HCT116 (cell line): ENCODE data around the gene JADE1. TPM values are rescaled to one million over a fixed set of nuclear protein-coding genes. Genes with fewer than 3 reads are reported as not detected.

Experiments
- ATAC-seq: fragments of 200-7000 bp; cut with Tn5 transposase; 2 replicates; pipeline ENCODE4 v1.9.1; 2020; ENCODE audit warnings: mild to moderate bottlenecking, moderate library complexity
- BruUV-seq: library from RNA; stranded (reverse); fragments of 400-500 nt; replicated peaks from 2 replicates; lab custom pipeline; 2021; lab: Mats Ljungman, UMichigan
- CTCF ChIA-PET: fragments of 300-600 bp; sonication (Branson Sonifier 250); formaldehyde crosslinking; loops from one replicate; lab custom pipeline; 2021; ENCODE audit warnings: antibody characterized with exemption; lab: Charles Lee
- POLR2A ChIA-PET: fragments of 300-600, 350-600 bp; sonication (Branson Sonifier 250); formaldehyde crosslinking; loops from one replicate; lab custom pipeline; 2021; ENCODE audit warnings: antibody characterized with exemption; lab: Charles Lee
- RAD21 ChIA-PET, 2 experiments: fragments of 300-600 bp; sonication (Branson Sonifier 250); formaldehyde crosslinking; loops; one replicate each; lab custom pipeline; 2023; ENCODE audit warnings: low total read pairs in 2 of 2; ENCODE audit not compliant: uncharacterized antibody in 2 of 2, unreplicated experiment in 2 of 2, low non-redundant PET in 1 of 2; lab: Charles Lee
- DNase-seq: peaks from one replicate; pipeline ENCODE4 v3.0.0-alpha.2; 2010; ENCODE audit warnings: low read depth, low spot score
- H2AFZ ChIP-seq: fragments of 200-600 bp; shearing (Covaris generic), sonication (generic); 2 replicates; pipeline ENCODE4 v1.6.1; 2017; ENCODE audit warnings: low read depth, mixed run types, mixed read lengths, antibody characterized with exemption, low read length; ENCODE audit not compliant: poor library complexity, severe bottlenecking
- H3K27ac ChIP-seq: 2 replicates; pipeline ENCODE4 v1.5.1; 2012; ENCODE audit warnings: low read depth, low read length
- H3K27me3 ChIP-seq: fragments of 200-600 bp; sonication (generic); 2 replicates; pipeline ENCODE4 v1.6.1; 2016; ENCODE audit warnings: mixed run types, low read length, mixed read lengths; ENCODE audit not compliant: insufficient read depth
- H3K36me3 ChIP-seq, 2 experiments: fragments of 200-500 bp in 1 of 2; fragments of 200-600 bp in 1 of 2; sonication (Bioruptor generic) in 1 of 2; sonication (generic) in 1 of 2; 2 replicates each; pipeline versions ENCODE4 v1.5.1 to v1.6.1; 2014 to 2016; ENCODE audit warnings: low read length in 2 of 2, inconsistent platforms in 1 of 2, mixed read lengths in 1 of 2, mixed run types in 1 of 2; ENCODE audit not compliant: insufficient read depth in 2 of 2, control insufficient read depth in 1 of 2
- H3K4me1 ChIP-seq, 2 experiments: fragments of 200-600 bp in 1 of 2; sonication (generic) in 1 of 2; 2 replicates each; pipeline versions ENCODE4 v1.5.1 to v1.6.1; 2012 to 2017; ENCODE audit warnings: low read length in 2 of 2, inconsistent platforms in 1 of 2, mild to moderate bottlenecking in 1 of 2, mixed read lengths in 1 of 2, mixed run types in 1 of 2, moderate library complexity in 1 of 2; ENCODE audit not compliant: insufficient read depth in 2 of 2, control insufficient read depth in 1 of 2
- H3K4me2 ChIP-seq: fragments of 200-600 bp; sonication (generic); 2 replicates; pipeline ENCODE4 v1.6.1; 2017; ENCODE audit warnings: mixed run types, low read length, mixed read lengths
- H3K4me3 ChIP-seq, 2 experiments: fragments of 200-600 bp in 1 of 2; sonication (generic) in 1 of 2; replicated peaks in 1 of 2; 2 replicates each; pipeline ENCODE4 v1.5.1; 2011 to 2016; ENCODE audit warnings: low read length in 2 of 2, control low read depth in 1 of 2, low read depth in 1 of 2, mild to moderate bottlenecking in 1 of 2, mixed read lengths in 1 of 2, mixed run types in 1 of 2
- H3K79me2 ChIP-seq: fragments of 200-600 bp; sonication (generic); 2 replicates; pipeline ENCODE4 v1.6.1; 2017; ENCODE audit warnings: mild to moderate bottlenecking, mixed run types, low read length, moderate library complexity, mixed read lengths; ENCODE audit not compliant: insufficient read depth
- H3K9ac ChIP-seq: fragments of 200-600 bp; sonication (generic); 2 replicates; pipeline ENCODE4 v1.6.1; 2016; ENCODE audit warnings: low read length, mixed read lengths
- H3K9me2 ChIP-seq: fragments of 200-600 bp; sonication (generic), shearing (Covaris generic); 2 replicates; pipeline ENCODE4 v1.6.1; 2017; ENCODE audit warnings: mixed run types, mild to moderate bottlenecking, moderate library complexity; ENCODE audit not compliant: insufficient read depth
- H3K9me3 ChIP-seq, 2 experiments: fragments of 200-500 bp in 1 of 2; fragments of 200-600 bp in 1 of 2; sonication (Bioruptor generic) in 1 of 2; sonication (generic) in 1 of 2; 2 replicates each; pipeline ENCODE4 v1.6.1; 2014 to 2017; ENCODE audit warnings: low read length in 2 of 2, mixed read lengths in 2 of 2, inconsistent platforms in 1 of 2, low read depth in 1 of 2, mild to moderate bottlenecking in 1 of 2, mixed run types in 1 of 2, moderate library complexity in 1 of 2; ENCODE audit not compliant: control insufficient read depth in 1 of 2, insufficient read depth in 1 of 2
- H4K20me1 ChIP-seq: fragments of 200-600 bp; sonication (generic), shearing (Covaris generic); 2 replicates; pipeline ENCODE4 v1.6.1; 2017; ENCODE audit warnings: mixed run types, mild to moderate bottlenecking, moderate library complexity; ENCODE audit not compliant: insufficient read depth
- EGR1 ChIP-seq: IDR thresholded peaks from 2 replicates; pipeline ENCODE4 v1.6.1; 2012; ENCODE audit warnings: low read depth
- JUND ChIP-seq: IDR thresholded peaks from 2 replicates; pipeline ENCODE4 v1.6.1; 2012
- POLR2A ChIP-seq: IDR thresholded peaks from 2 replicates; pipeline ENCODE4 v1.7.0; 2011; ENCODE audit warnings: borderline replicate concordance; ENCODE audit not compliant: insufficient read depth, insufficient read length; ENCODE audit errors: extremely low read depth
- RAD21 ChIP-seq: IDR thresholded peaks from 2 replicates; pipeline ENCODE4 v1.6.1; 2012; ENCODE audit warnings: low read depth, mild to moderate bottlenecking
- SIN3A ChIP-seq: IDR thresholded peaks from 2 replicates; pipeline ENCODE4 v1.6.1; 2012; ENCODE audit warnings: low read depth
- ZFX ChIP-seq: fragments of 450-650 bp; IDR thresholded peaks from 2 replicates; pipeline ENCODE4 v1.6.1; 2017
- ZNF274 ChIP-seq: fragments of 200-500 bp; sonication (Bioruptor generic); IDR thresholded peaks from 2 replicates; pipeline ENCODE4 v1.6.1; 2014; ENCODE audit warnings: mild to moderate bottlenecking, low read depth, low read length, inconsistent platforms
- intact Hi-C: fragments of 100-400 bp; cut with micrococcal nuclease; formaldehyde crosslinking; loops from 2 replicates; pipeline ENCODE4 v1.10.0; 2022
- total RNA-seq: library from RNA; stranded (reverse); gene quantifications from one replicate; pipeline ENCODE4 v1.2.1, GENCODE V29; 2021; ENCODE audit not compliant: unreplicated experiment
- TF ChIP-seq, protein P1 (sequence below): IDR thresholded peaks from 2 replicates; pipeline ENCODE4 v1.6.1; 2011; ENCODE audit warnings: mild to moderate bottlenecking, low read length, moderate library complexity; ENCODE audit not compliant: insufficient replicate concordance; ENCODE audit errors: extremely low read depth
- TF ChIP-seq, protein P2 (sequence below): IDR thresholded peaks from 2 replicates; pipeline ENCODE4 v1.6.1; 2012
- TF ChIP-seq, protein P3 (sequence below): IDR thresholded peaks from 2 replicates; pipeline ENCODE4 v1.6.1; 2012

The JADE1 gene
- total RNA-seq, 1 experiment from 2014 or later: 26.5 TPM

DNA sequence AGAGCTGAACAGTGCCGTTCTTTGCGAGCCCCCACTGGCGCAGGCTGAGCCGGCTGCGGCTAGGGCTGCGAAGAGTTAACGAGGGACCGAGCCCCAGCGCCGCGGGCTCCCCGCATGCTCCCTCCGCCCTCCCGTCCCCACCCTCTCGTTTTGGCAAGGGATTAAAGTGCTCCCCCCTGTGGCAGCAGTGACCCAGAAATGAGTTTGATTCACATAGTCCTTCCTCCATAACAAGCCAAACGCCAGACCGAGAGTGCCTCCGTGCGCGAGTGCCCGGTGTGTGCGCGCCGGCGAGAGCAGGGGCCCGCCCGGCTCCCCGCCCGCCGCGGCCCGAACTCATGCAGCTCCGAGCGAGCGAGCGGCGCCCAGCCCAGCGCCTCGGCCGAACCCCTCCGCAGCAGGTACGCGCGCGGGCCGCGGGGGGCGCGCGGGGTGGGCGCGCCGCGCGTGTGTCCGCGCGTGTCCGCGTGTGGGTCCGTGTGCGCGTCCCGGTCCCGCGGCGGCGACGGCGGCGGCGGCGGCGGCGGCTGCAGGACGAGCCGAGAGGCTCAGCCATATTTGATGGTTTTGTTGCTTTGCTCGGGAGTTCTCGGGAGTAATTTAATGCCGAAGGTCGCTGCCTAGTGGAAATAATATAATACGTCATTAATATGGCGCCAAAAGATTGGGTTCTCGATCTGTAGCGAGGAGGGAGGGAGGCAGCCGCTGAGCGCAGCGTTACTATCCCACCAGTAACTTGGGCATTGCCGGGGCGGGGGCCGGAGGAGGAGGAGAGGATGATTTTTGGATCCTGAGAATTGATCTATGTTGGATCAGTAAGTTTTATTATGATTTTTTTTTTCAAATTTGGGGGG, at the start of gene JADE1 (continued):
- TF ChIP-seq ZNF274 (no peak), RAD21 (peak; percentile 81), JUND (no peak)
- TF ChIP-seq, protein P1, sequence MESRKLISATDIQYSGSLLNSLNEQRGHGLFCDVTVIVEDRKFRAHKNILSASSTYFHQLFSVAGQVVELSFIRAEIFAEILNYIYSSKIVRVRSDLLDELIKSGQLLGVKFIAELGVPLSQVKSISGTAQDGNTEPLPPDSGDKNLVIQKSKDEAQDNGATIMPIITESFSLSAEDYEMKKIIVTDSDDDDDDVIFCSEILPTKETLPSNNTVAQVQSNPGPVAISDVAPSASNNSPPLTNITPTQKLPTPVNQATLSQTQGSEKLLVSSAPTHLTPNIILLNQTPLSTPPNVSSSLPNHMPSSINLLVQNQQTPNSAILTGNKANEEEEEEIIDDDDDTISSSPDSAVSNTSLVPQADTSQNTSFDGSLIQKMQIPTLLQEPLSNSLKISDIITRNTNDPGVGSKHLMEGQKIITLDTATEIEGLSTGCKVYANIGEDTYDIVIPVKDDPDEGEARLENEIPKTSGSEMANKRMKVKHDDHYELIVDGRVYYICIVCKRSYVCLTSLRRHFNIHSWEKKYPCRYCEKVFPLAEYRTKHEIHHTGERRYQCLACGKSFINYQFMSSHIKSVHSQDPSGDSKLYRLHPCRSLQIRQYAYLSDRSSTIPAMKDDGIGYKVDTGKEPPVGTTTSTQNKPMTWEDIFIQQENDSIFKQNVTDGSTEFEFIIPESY: no peak

DNA sequence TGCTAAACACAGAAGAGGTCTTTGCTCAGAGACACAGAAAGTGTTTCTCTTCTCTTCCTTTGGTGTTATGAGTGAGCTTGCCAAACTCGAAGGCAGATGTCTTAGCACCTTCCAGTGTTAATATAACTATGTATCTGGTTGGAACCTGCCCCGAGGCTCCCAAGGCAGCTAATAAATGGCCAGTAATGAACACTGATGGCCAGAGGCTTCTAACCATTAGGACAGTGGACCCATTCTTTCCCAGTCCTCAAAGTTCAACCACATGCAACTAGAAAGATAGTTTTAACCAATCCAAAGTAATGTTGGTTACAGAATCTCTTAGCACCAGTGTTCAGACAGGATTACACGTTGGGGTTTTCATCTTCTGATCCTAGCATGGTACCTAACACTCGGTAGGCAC, 42.7 kb upstream of the JADE1 start:
- H3K4me1 ChIP-seq: no peaks in the 10 kb centered on the region
- H3K9ac ChIP-seq: no peak overlapping the region
- no peak overlapping the region for H3K4me3 ChIP-seq
- no peaks in the 10 kb centered on the region for H4K20me1 ChIP-seq
- TF ChIP-seq, protein P2, sequence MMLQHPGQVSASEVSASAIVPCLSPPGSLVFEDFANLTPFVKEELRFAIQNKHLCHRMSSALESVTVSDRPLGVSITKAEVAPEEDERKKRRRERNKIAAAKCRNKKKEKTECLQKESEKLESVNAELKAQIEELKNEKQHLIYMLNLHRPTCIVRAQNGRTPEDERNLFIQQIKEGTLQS: no peak
- TF ChIP-seq SIN3A: no peak
- no peak for TF ChIP-seq POLR2A
- TF ChIP-seq, protein P3, sequence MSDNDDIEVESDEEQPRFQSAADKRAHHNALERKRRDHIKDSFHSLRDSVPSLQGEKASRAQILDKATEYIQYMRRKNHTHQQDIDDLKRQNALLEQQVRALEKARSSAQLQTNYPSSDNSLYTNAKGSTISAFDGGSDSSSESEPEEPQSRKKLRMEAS: no peak
- no peak for TF ChIP-seq ZFX
- TF ChIP-seq EGR1: no peak
- DNase-seq (no peak), ATAC-seq (no peak)
- no peaks in the 10 kb centered on the region for H3K27me3 ChIP-seq
- intact Hi-C loops: no loop called here
- no peak overlapping the region for H3K27ac ChIP-seq
- H3K9me2 ChIP-seq: no peaks in the 10 kb centered on the region
- ChIA-PET POLR2A (no interaction called here), RAD21 (no interaction called here), CTCF (no interaction called here)
- H3K79me2 ChIP-seq: no peaks in the 10 kb centered on the region
- no TSS peak for BruUV-seq
- no peaks in the 10 kb centered on the region for H3K9me3 ChIP-seq
- no peak overlapping the region for H3K4me2 ChIP-seq
- no peak overlapping the region for H2AFZ ChIP-seq
- H3K36me3 ChIP-seq: no peaks in the 10 kb centered on the region
